Stimulated activated naive B cell treated with anti-CD40 and anti-IgM and Interleukin-4, amounts not matched to agents 10 μg/mL and 1 μg/mL and 100 μg/mL, for 72 hours (primary cell): ENCODE results near the gene RPN2.

Experiments
- ATAC-seq, 2 donors: fragments of 150-1000 bp; cut with Tn5 transposase; replicated peaks; 2 replicates each; pipeline ENCODE4 v1.10.0; 2021; ENCODE audit warnings: moderate library complexity in 1 of 2
- DNase-seq: peaks from one replicate; pipeline ENCODE4 v3.0.0; 2021
- H3K27ac Mint-ChIP-seq: one replicate; pipeline ENCODE4 v1.8.0; 2022; ENCODE audit warnings: mild to moderate bottlenecking, mixed read lengths
- H3K27me3 Mint-ChIP-seq, 2 donors: one replicate each; pipeline ENCODE4 v1.8.0; 2022; ENCODE audit warnings: mixed read lengths in 2 of 2
- H3K36me3 Mint-ChIP-seq, 2 donors: one replicate each; pipeline ENCODE4 v1.8.0; 2022; ENCODE audit warnings: mixed read lengths in 2 of 2, mild to moderate bottlenecking in 1 of 2
- H3K4me1 Mint-ChIP-seq, 2 donors: one replicate each; pipeline ENCODE4 v1.8.0; 2022; ENCODE audit warnings: mixed read lengths in 2 of 2, mild to moderate bottlenecking in 1 of 2
- H3K4me3 Mint-ChIP-seq, 2 donors: one replicate each; pipeline ENCODE4 v1.8.0; 2022; ENCODE audit warnings: mild to moderate bottlenecking in 2 of 2, mixed read lengths in 2 of 2, moderate library complexity in 1 of 2
- H3K9me3 Mint-ChIP-seq, 2 donors: one replicate each; pipeline ENCODE4 v1.8.0; 2022; ENCODE audit warnings: mixed read lengths in 2 of 2, mild to moderate bottlenecking in 1 of 2

The RPN2 gene

DNA sequence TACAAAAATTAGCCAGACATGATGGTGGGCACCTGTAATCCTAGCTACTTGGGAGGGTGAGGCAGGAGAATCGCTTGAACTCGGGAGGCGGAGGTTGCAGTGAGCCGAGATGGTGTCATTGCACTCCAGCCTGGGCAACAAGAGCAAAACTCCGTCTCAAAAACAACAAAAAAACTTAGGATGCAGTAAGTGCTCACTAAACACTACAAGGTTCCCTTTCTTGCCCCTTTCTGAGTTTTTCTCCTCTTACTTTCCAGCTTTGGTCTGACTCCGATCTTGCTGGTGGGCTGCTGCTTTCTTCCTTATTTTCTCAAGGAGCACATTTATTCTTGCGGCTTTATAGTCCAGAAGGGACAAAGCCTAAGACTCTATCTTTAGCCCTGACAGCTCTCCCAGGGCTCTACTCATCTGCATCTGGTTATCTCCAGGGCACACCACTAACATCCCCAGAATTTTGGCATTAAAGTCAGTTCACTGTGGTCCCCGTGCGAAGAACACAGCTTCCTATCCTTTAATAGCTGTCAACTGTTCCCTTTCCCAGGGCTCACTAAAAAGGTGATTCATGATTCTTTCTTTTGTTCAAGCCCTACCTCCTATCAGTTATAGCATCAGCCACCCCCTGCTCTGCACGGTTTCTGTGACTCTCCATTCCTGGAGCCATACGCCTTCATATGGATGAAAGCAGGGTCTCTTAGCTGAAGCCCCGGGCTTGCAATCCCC lies 17.1 kb upstream of the RPN2 start:
- DNase-seq (no peak), ATAC-seq (no peak)
- no peaks in the 10 kb centered on the region for H3K9me3 Mint-ChIP-seq
- H3K27ac Mint-ChIP-seq, result no peak overlapping the region
- H3K36me3 Mint-ChIP-seq, result peaks cover 0 to 6% of the 10 kb centered on the region in 2 donors
- H3K4me3 Mint-ChIP-seq, result no peak overlapping the region
- no peaks in the 10 kb centered on the region for H3K27me3 Mint-ChIP-seq
- no peaks in the 10 kb centered on the region for H3K4me1 Mint-ChIP-seq

DNA sequence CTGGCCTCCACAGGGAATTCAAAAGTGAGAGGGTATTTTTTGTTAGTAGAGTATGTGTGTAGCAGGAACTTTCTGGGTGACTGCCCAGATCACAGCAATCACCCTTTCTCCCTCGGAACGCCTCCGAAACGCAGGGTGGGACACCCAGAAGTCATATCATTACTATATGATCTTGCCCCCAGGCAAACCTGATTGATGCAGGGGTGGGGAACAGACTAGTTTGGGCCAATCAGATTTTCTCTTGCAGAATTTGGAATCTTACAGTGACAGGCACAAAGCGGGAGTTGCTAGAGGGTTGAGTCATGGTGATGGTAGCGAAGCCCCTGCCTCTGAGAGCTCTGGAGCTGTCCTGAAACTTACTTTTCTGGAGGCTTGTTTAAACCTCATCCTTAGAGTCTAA lies 16.5 kb upstream of the RPN2 start:
- H3K9me3 Mint-ChIP-seq, result no peaks in the 10 kb centered on the region

DNA sequence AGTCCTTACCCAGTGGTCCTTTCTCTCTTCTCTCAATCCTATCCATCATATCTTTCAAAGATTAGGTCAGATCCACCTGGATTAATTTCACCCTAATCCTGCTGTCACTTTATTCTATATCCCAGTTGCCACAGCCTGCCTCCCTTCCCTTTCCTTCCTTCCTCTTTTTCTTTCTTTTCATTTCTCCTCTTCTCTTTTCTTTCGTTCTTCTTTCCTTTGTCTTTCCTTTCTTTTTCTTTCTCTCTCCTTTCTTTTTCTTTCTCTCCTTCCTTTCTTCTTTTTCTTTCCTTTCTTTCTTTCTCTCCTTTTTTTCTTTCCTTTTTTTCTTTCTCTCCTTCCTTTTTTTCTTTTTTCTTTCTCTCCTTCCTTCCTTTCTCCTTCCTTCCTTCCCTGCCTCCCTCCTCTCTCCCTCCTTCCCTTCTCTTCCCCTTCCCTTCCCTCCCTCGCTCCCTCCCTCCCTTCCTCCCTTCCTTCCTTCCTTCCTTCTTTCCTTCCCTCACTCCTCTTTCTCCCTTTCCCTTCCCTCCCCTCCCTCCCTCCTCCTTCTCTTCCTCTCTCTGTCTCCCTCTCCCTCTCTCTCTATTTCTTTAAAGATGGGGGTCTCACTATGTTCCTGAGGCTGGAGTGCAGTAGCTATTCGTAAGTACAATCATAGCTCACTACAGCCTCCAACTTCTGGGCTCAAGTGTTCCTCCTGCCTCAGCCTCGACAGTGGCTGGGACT lies 15.1 kb upstream of the RPN2 start:
- Mint-ChIP-seq H3K9me3 (no peaks in the 10 kb centered on the region), H3K27ac (no peak overlapping the region), H3K4me1 (no peaks in the 10 kb centered on the region), H3K36me3 (peaks cover 4 to 12% of the 10 kb centered on the region in 2 donors), H3K4me3 (no peak overlapping the region), H3K27me3 (no peaks in the 10 kb centered on the region)
- no peak for DNase-seq
- no peak for ATAC-seq

More for the DNA sequence above, 16.5 kb upstream of the RPN2 start:
- Mint-ChIP-seq H3K4me3 (no peak overlapping the region), H3K36me3 (peaks cover 4 to 10% of the 10 kb centered on the region in 2 donors), H3K4me1 (no peaks in the 10 kb centered on the region), H3K27me3 (no peaks in the 10 kb centered on the region), H3K27ac (no peak overlapping the region)
- DNase-seq (no peak), ATAC-seq (no peak)

DNA sequence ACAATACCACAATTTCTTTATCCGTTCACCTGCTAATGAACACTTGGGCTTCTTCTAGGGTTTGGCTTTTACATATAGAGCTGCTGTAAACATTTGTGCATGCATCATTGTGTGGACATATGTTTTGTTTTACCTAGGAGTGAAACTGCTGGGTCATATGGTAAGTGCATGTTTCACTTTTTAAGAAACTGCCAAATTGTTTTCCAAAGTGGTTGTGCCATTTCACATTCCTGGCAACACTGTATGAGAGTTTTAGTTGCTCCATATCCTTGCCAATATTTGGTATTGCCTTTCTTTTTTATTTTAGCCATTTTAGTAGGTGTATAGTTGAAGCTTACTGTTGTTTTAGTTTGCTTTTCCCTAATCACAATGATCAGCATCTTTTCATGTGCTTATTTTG lies 14.1 kb upstream of the RPN2 start:
- peaks cover 4 to 12% of the 10 kb centered on the region in 2 donors for H3K36me3 Mint-ChIP-seq
- H3K4me1 Mint-ChIP-seq, result no peaks in the 10 kb centered on the region
- no peak overlapping the region for H3K4me3 Mint-ChIP-seq
- H3K27me3 Mint-ChIP-seq, result no peaks in the 10 kb centered on the region
- H3K27ac Mint-ChIP-seq, result no peak overlapping the region
- ATAC-seq (no peak), DNase-seq (no peak)
- H3K9me3 Mint-ChIP-seq, result no peaks in the 10 kb centered on the region

DNA sequence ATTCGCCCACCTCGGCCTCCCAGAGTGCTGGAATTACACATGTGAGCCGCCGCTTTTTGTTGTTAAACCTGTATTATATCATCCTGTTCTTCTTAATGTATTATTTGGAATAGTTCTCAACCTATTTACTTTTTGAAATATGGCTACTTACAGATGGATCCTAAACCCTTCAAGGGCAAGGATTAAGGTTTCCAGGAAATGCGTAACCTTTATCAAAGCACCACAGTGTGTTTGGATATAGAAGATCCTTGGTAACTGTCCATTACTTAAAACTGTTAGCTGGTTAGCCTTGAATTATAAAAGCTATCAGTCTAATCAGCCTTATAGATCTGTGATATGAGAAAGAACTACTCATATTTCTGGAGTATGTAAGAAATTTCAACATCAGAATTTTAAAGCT lies 12.3 kb upstream of the RPN2 start:
- no peak for ATAC-seq
- H3K4me3 Mint-ChIP-seq, result no peak overlapping the region
- no peak for DNase-seq
- peaks cover 4 to 12% of the 10 kb centered on the region in 2 donors for H3K36me3 Mint-ChIP-seq
- no peaks in the 10 kb centered on the region for H3K9me3 Mint-ChIP-seq
- no peaks in the 10 kb centered on the region for H3K4me1 Mint-ChIP-seq
- H3K27ac Mint-ChIP-seq, result no peak overlapping the region
- H3K27me3 Mint-ChIP-seq, result no peaks in the 10 kb centered on the region

DNA sequence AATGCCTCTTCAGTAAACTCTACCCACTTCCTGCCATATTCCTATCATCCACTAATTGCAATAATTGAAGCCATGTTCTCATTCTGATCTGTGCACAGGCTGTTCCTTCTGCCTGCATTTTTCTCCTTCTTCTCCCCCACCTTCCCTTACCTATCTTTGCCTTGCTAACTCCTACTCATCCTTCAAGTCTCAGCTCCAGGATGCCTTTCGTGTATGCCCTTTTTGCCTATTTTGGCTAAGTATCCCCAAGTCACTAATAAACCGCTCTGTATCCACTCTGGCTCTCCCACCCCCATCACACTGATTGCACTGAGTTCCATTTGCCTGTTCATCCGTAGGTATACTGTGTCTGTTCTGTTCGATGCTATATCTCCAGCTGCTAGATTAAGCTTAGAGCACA lies 6.3 kb upstream of the RPN2 start:
- Mint-ChIP-seq H3K9me3 (no peaks in the 10 kb centered on the region), H3K4me3 (no peak overlapping the region), H3K27me3 (no peaks in the 10 kb centered on the region), H3K27ac (no peak overlapping the region), H3K36me3 (peaks cover 9 to 17% of the 10 kb centered on the region in 2 donors), H3K4me1 (peaks cover 0 to under 1% of the 10 kb centered on the region in 2 donors)
- ATAC-seq (no peak), DNase-seq (no peak)

DNA sequence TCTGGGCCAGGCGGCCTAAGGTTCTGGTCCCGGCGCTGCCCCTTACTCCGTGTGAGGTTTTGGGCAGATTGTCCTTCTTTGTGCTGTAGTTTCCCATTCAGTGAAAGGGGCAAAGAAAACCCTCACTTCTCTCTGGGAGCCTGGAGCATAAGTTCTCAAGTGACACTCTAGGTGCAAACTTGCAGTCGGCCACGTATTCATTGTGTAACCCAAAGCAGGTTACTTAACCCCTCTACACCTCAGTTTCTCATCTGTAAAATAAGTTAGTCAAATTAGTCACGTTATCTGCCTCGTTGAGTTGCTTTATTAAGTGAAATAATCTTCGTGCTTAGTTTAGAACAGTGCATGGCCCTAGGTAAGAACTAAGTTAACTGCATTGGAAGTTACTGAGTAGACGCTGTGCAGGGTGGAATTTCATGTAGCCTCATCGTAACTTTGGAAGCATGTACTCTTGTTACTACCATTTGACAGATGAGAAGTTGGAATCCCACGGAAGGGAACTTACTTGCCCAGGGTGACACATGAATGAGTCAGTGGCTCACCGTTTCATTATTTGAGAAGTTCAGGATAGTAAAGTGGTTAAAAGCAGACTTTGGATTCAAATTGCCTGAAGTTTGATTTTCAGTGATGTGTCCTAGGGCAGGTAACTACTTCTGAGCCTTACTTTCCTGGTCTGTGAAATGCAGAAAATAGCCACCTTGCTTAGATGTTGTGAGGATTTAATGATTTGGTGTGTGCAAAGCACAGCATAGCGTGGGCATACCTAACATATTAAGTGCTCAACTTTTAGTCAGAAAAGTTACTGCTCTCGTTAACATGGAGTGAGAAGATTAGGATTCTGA lies 774 bp downstream of the RPN2 start:
- peaks cover 27 to 53% of the 10 kb centered on the region in 2 donors for H3K4me1 Mint-ChIP-seq
- DNase-seq (no peak), ATAC-seq (no peak)
- peak overlapping the region; percentile 100 for H3K27ac Mint-ChIP-seq
- peak overlapping the region; percentile 93 to 97 for H3K4me3 Mint-ChIP-seq
- H3K27me3 Mint-ChIP-seq, result no peaks in the 10 kb centered on the region
- H3K9me3 Mint-ChIP-seq, result no peaks in the 10 kb centered on the region
- H3K36me3 Mint-ChIP-seq, result peaks cover 18 to 29% of the 10 kb centered on the region in 2 donors

DNA sequence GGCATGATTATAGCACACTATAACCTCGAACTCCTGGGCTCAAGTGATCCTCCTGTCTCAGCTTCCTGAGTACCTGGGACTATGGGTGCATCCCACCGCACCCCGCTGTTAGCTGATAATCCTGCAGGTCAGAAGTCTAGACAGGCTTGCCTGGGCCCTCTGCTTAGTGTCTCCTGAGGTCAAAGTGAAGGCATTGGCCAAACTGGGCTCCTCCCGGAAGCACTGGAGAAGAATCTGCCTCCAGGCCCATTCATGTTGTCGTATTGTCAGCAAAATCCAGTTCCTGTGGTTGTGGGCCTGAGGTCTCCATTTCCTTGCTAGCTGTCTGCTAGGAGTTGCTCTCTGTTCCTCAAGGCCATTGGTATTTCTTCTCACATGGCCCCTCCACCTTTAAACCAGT lies 6.6 kb downstream of the RPN2 start:
- H3K27ac Mint-ChIP-seq, result no peak overlapping the region
- no peaks in the 10 kb centered on the region for H3K27me3 Mint-ChIP-seq
- no peak overlapping the region for H3K4me3 Mint-ChIP-seq
- no peak for ATAC-seq
- H3K4me1 Mint-ChIP-seq, result peaks cover 40 to 73% of the 10 kb centered on the region in 2 donors
- H3K36me3 Mint-ChIP-seq, result peaks cover 40 to 63% of the 10 kb centered on the region in 2 donors
- no peak for DNase-seq
- H3K9me3 Mint-ChIP-seq, result no peaks in the 10 kb centered on the region

DNA sequence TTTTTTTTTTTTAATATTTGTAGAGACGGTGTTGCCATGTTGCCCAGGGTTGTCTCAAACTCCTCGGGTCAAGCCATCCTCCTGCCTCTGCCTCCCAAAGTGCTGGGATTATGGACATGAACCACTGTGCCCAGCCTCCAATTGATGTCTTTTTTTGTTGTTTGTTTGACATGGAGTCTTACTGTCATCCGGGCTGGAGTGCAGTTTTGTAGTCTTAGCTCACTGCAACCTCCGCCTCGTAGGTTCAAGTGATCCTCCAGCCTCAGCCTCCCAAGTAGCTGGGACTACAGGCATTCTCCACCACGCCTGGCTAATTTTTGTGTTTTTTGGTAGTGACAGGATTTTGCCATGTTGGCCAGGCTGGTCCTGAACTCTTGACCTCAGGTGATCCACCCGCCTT lies 9.7 kb downstream of the RPN2 start:
- ATAC-seq (no peak), DNase-seq (no peak)
- H3K4me1 Mint-ChIP-seq, result peaks cover 45 to 69% of the 10 kb centered on the region in 2 donors
- no peak overlapping the region for H3K4me3 Mint-ChIP-seq
- no peaks in the 10 kb centered on the region for H3K27me3 Mint-ChIP-seq
- H3K27ac Mint-ChIP-seq, result no peak overlapping the region
- no peaks in the 10 kb centered on the region for H3K9me3 Mint-ChIP-seq
- peaks cover 49 to 69% of the 10 kb centered on the region in 2 donors for H3K36me3 Mint-ChIP-seq

DNA sequence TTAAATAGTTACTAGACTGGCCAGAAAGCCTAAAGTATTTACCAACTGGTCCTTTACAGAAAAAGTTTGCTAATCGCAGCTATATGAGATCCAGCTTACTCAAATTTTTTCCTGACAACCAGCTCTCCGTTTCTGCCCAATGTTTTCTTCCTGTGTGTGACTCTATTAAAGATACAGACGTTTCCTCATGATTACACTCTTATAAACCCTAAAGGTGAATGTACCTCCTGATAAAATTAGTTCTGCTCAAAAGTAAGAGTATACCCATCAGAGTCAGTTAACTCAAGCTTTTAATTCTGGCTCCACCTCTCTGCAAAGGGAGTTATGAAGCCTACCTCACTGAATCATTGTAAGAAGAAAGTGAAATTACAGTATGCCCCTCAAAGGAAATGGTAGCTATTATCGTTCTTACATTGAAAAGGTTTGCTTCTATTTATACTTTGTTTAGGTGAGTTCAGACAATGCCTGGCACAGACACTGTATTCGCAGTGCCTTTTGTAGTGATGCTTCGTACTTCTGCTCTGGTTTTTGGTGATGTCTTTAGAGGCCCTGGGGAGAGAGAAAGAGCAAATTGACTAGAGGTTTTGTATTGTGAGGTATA lies 10.4 kb downstream of the RPN2 start:
- H3K9me3 Mint-ChIP-seq, result no peaks in the 10 kb centered on the region
- ATAC-seq, result peak; percentile 73 to 77
- H3K36me3 Mint-ChIP-seq, result peaks cover 46 to 68% of the 10 kb centered on the region in 2 donors
- no peaks in the 10 kb centered on the region for H3K27me3 Mint-ChIP-seq
- H3K4me1 Mint-ChIP-seq, result peaks cover 45 to 69% of the 10 kb centered on the region in 2 donors
- peak overlapping the region; percentile 37 for H3K27ac Mint-ChIP-seq
- DNase-seq, result no peak
- H3K4me3 Mint-ChIP-seq, result peak overlapping the region; percentile 21 to 47

DNA sequence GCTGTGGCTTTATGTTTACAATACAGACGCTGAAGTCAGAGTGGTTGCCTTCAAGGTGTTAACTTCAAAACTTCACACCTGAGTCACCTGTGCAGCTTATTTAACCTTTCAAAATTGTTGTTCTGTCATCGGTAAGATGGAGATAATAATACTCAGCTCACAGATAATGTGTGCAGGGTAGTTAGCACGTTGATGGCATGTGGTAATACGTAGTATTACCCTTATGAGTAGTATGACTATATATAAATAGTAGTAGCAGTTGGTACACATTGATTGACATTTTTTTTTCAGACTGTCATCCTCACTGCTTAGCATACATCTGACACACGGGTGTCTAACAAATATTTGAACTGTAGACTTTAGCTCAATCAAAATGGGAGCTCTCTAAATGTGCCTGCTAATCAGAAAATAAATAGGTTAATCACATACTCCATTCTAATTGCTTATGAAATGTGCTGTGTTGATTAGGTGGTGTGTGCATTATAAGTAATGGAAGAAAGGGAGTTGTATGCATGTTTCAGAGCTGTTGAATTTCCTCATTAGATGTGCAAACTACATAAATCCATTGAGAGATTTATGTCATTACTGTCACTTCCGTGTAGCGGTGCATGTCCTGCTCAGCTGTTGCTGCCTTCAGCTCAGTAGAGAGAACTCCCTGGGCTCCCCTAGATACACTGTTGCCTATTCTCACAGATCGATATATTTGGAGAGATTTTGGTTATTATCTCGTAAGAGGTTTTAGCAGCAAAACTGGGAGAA lies 11.4 kb downstream of the RPN2 start:
- H3K9me3 Mint-ChIP-seq, result no peaks in the 10 kb centered on the region
- H3K4me1 Mint-ChIP-seq, result peaks cover 52 to 74% of the 10 kb centered on the region in 2 donors
- peak overlapping the region; percentile 14 for H3K27ac Mint-ChIP-seq
- no peak for ATAC-seq
- H3K36me3 Mint-ChIP-seq, result peaks cover 46 to 68% of the 10 kb centered on the region in 2 donors
- no peak for DNase-seq
- no peak overlapping the region for H3K4me3 Mint-ChIP-seq
- H3K27me3 Mint-ChIP-seq, result no peaks in the 10 kb centered on the region

DNA sequence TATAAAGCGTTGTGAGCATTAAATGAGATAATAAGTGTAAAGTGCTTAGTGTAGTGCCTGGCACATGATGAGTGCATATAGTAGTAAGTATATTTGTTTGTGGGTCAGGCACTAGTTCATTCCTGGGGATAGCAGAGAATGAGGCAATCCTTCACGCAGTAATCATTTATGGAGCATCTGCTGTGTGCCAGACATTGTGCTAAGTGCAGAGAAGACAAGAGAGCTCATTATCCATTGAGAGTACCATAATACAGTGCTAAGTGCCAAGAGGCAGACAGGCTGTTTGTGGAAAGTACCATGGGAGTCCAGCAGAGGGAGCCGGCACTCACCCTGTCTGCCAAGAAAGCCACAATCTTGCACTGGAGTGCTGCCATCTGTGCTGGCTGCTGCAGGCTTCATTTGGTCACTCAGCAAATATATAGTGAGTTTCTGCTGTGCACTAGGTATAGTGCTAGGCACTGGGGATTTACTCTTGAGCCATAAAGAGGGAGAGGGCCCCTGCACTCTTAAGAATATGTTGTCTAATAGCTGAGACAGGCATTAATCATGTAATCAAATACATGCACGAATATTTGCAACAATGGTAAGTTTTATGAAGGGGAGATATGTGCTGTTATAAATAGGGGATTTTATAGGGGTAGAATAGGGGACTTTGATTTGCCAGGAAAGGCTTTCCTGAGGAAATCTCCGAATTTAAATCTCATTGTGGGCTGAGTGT lies 13.2 kb downstream of the RPN2 start:
- ATAC-seq (peak; percentile 79 to 86), DNase-seq (peak; percentile 33)
- Mint-ChIP-seq H3K27me3 (no peaks in the 10 kb centered on the region), H3K4me3 (no peak overlapping the region), H3K27ac (no peak overlapping the region), H3K4me1 (peaks cover 53 to 78% of the 10 kb centered on the region in 2 donors), H3K9me3 (no peaks in the 10 kb centered on the region), H3K36me3 (peaks cover 42 to 69% of the 10 kb centered on the region in 2 donors)

DNA sequence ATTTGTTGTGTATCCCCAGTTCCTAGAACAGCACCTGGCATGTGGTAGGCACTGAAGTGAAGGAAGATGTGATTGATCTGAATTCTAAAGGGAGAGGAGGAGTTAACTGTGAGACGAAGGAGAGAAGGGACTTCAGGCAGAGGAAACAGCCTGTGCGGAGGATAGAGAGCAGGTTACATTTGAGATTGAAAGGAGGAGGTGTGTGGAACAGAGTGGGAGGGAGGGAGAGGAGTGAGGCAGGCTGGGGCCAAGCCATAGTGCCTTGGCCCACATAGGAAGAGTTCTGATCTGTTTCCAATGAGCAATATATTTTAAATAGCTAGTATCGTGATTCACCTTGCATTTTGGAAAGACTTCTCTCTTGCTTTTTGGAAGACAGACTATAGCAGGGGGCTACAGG lies 14.1 kb downstream of the RPN2 start:
- no peaks in the 10 kb centered on the region for H3K9me3 Mint-ChIP-seq
- ATAC-seq (no peak), DNase-seq (no peak)
- peak overlapping the region; percentile 11 for H3K27ac Mint-ChIP-seq
- no peak overlapping the region for H3K4me3 Mint-ChIP-seq
- H3K36me3 Mint-ChIP-seq, result peaks cover 38 to 63% of the 10 kb centered on the region in 2 donors
- H3K4me1 Mint-ChIP-seq, result peaks cover 53 to 73% of the 10 kb centered on the region in 2 donors
- no peaks in the 10 kb centered on the region for H3K27me3 Mint-ChIP-seq
